Astrocyte of the cerebellum (primary cell): Measurements from ENCODE around the gene LTB4R.

ENCODE experiments used
- DNase-seq: peaks from one replicate; pipeline ENCODE4 v3.0.0-alpha.2; 2011; ENCODE audit warnings: low read depth
- H3K4me3 ChIP-seq: 2 replicates; pipeline ENCODE4 v1.5.1; 2011; ENCODE audit warnings: mild to moderate bottlenecking, low read depth, low read length, moderate library complexity
- in situ Hi-C: cut with HindIII; loops from 2 replicates; pipeline ENCODE4 v1.10.0; 2017; ENCODE audit warnings: low sequenced_read_pairs
- TF ChIP-seq, protein P1 (sequence below): IDR thresholded peaks from 2 replicates; pipeline ENCODE4 v1.5.1; 2012; ENCODE audit warnings: low read length, low read depth, moderate library complexity, mild to moderate bottlenecking; ENCODE audit errors: missing control alignments

Gene LTB4R

GRCh38 chr14:24314377-24315193 is 3.3 kb downstream of the LTB4R start:
- TF ChIP-seq, protein P1, sequence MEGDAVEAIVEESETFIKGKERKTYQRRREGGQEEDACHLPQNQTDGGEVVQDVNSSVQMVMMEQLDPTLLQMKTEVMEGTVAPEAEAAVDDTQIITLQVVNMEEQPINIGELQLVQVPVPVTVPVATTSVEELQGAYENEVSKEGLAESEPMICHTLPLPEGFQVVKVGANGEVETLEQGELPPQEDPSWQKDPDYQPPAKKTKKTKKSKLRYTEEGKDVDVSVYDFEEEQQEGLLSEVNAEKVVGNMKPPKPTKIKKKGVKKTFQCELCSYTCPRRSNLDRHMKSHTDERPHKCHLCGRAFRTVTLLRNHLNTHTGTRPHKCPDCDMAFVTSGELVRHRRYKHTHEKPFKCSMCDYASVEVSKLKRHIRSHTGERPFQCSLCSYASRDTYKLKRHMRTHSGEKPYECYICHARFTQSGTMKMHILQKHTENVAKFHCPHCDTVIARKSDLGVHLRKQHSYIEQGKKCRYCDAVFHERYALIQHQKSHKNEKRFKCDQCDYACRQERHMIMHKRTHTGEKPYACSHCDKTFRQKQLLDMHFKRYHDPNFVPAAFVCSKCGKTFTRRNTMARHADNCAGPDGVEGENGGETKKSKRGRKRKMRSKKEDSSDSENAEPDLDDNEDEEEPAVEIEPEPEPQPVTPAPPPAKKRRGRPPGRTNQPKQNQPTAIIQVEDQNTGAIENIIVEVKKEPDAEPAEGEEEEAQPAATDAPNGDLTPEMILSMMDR, result no peak
- H3K4me3 ChIP-seq, result no peak overlapping the region

GRCh38 chr14:24315243-24315806 is 4.0 kb downstream of the LTB4R start:
- TF ChIP-seq, protein P1, result no peak
- H3K4me3 ChIP-seq, result no peak overlapping the region
- in situ Hi-C loops, result no loop called here
- no peak for DNase-seq

More at GRCh38 chr14:24314377-24315193, 3.3 kb downstream of the LTB4R start:
- no peak for DNase-seq
- in situ Hi-C loops, result no loop called here

- DNase-seq, result no peak
- TF ChIP-seq, protein P1, result no peak
- in situ Hi-C loops, result no loop called here
- H3K4me3 ChIP-seq, result no peak overlapping the region
Observed at GRCh38 chr14:24315807-24316596, 4.7 kb downstream of the LTB4R start.

GRCh38 chr14:24316597-24316950 is 5.3 kb downstream of the LTB4R start:
- no peak overlapping the region for H3K4me3 ChIP-seq
- DNase-seq, result no peak
- TF ChIP-seq, protein P1, result no peak
- in situ Hi-C loops, result no loop called here

GRCh38 chr14:24317141-24317928 is 6.0 kb downstream of the LTB4R start:
- no peak for DNase-seq
- TF ChIP-seq, protein P1, result no peak
- no peak overlapping the region for H3K4me3 ChIP-seq
- in situ Hi-C loops, result no loop called here
